ENCODE data around the gene RUBCNL.

Gene RUBCNL

GRCh38 chr13:46334035-46334822, 52.8 kb downstream of the RUBCNL start:
- no peak for TF ChIP-seq FOXP2 (optimal IDR thresholded peaks at IDR 0.05; ENCODE audit: borderline replicate concordance, extremely low read depth, extremely low read length, insufficient read depth)
- TF ChIP-seq, protein P1, sequence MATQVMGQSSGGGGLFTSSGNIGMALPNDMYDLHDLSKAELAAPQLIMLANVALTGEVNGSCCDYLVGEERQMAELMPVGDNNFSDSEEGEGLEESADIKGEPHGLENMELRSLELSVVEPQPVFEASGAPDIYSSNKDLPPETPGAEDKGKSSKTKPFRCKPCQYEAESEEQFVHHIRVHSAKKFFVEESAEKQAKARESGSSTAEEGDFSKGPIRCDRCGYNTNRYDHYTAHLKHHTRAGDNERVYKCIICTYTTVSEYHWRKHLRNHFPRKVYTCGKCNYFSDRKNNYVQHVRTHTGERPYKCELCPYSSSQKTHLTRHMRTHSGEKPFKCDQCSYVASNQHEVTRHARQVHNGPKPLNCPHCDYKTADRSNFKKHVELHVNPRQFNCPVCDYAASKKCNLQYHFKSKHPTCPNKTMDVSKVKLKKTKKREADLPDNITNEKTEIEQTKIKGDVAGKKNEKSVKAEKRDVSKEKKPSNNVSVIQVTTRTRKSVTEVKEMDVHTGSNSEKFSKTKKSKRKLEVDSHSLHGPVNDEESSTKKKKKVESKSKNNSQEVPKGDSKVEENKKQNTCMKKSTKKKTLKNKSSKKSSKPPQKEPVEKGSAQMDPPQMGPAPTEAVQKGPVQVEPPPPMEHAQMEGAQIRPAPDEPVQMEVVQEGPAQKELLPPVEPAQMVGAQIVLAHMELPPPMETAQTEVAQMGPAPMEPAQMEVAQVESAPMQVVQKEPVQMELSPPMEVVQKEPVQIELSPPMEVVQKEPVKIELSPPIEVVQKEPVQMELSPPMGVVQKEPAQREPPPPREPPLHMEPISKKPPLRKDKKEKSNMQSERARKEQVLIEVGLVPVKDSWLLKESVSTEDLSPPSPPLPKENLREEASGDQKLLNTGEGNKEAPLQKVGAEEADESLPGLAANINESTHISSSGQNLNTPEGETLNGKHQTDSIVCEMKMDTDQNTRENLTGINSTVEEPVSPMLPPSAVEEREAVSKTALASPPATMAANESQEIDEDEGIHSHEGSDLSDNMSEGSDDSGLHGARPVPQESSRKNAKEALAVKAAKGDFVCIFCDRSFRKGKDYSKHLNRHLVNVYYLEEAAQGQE (IDR thresholded peaks at IDR 0.05; ENCODE audit: insufficient read depth in 1 of 2, low read depth in 2 of 2, low read length in 2 of 2) = no peak
- TF ChIP-seq TAF1 (IDR thresholded peaks at IDR 0.05; ENCODE audit: borderline replicate concordance, insufficient read depth, low read length) = no peak
- no peak for TF ChIP-seq SIN3A (IDR thresholded peaks at IDR 0.05; ENCODE audit: borderline replicate concordance, insufficient read depth, low read length)
- no peak for TF ChIP-seq POLR2AphosphoS5 (IDR thresholded peaks at IDR 0.05; ENCODE audit: low read depth, low read length)

GRCh38 chr13:46332772-46333171, 54.3 kb downstream of the RUBCNL start:
- TF ChIP-seq POLR2AphosphoS5 (IDR thresholded peaks at IDR 0.05; ENCODE audit: low read depth, low read length) (no peak), SIN3A (IDR thresholded peaks at IDR 0.05; ENCODE audit: borderline replicate concordance, insufficient read depth, low read length) (no peak), FOXP2 (optimal IDR thresholded peaks at IDR 0.05; ENCODE audit: borderline replicate concordance, extremely low read depth, extremely low read length, insufficient read depth) (no peak), TAF1 (IDR thresholded peaks at IDR 0.05; ENCODE audit: borderline replicate concordance, insufficient read depth, low read length) (no peak)
- TF ChIP-seq, protein P1 (IDR thresholded peaks at IDR 0.05; ENCODE audit: insufficient read depth in 1 of 2, low read depth in 2 of 2, low read length in 2 of 2) = no peak

DNA sequence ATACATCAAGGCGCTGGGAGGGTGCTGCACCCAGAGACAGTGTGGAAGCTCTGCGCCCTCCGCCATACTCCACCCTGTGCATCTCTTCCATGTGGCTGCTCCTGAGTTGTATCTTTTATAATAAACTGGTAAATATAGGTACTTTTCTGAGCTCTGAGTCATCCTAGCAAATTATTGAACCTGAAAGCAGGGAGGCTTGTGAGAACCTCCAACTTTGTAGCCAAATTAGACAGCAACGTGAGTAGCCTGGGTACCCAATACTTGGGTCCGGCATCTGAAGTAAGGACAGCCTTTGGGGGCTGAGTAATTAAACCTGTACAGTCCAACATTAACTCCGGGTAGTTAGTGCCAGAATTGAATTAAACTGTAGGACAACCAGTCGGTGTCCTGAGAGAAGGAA, 57.4 kb downstream of the RUBCNL start:
- TF ChIP-seq, protein P1 (IDR thresholded peaks at IDR 0.05; ENCODE audit: insufficient read depth in 1 of 2, low read depth in 2 of 2, low read length in 2 of 2) = no peak
- TF ChIP-seq TAF1 (IDR thresholded peaks at IDR 0.05; ENCODE audit: borderline replicate concordance, insufficient read depth, low read length) (no peak), FOXP2 (optimal IDR thresholded peaks at IDR 0.05; ENCODE audit: borderline replicate concordance, extremely low read depth, extremely low read length, insufficient read depth) (no peak), SIN3A (IDR thresholded peaks at IDR 0.05; ENCODE audit: borderline replicate concordance, insufficient read depth, low read length) (no peak), POLR2AphosphoS5 (IDR thresholded peaks at IDR 0.05; ENCODE audit: low read depth, low read length) (no peak)

GRCh38 chr13:46327246-46327645, 59.8 kb downstream of the RUBCNL start:
- TF ChIP-seq SIN3A (IDR thresholded peaks at IDR 0.05; ENCODE audit: borderline replicate concordance, insufficient read depth, low read length) (no peak), POLR2AphosphoS5 (IDR thresholded peaks at IDR 0.05; ENCODE audit: low read depth, low read length) (no peak), FOXP2 (optimal IDR thresholded peaks at IDR 0.05; ENCODE audit: borderline replicate concordance, extremely low read depth, extremely low read length, insufficient read depth) (no peak), TAF1 (IDR thresholded peaks at IDR 0.05; ENCODE audit: borderline replicate concordance, insufficient read depth, low read length) (no peak)
- TF ChIP-seq, protein P1 (IDR thresholded peaks at IDR 0.05; ENCODE audit: insufficient read depth in 1 of 2, low read depth in 2 of 2, low read length in 2 of 2) = no peak
